Fibroblast of lung (primary cell): ENCODE results near the gene KCNIP4. TPM values are rescaled to one million over a fixed set of nuclear protein-coding genes. Genes with fewer than 3 reads are reported as not detected.

Source experiments
- DNase-seq, 2 donors: peaks; one replicate each; pipeline versions ENCODE4 v3.0.0 to v3.0.0-alpha.2; 2010; ENCODE audit warnings: low read depth in 2 of 2
- H2AFZ ChIP-seq: 2 replicates; pipeline ENCODE4 v1.5.1; 2012; ENCODE audit warnings: low read length, control low read depth, inconsistent platforms
- H3K27ac ChIP-seq: 2 replicates; pipeline ENCODE4 v1.5.1; 2011; ENCODE audit warnings: low read length, control low read depth; ENCODE audit not compliant: insufficient read depth
- H3K27me3 ChIP-seq: 2 replicates; pipeline ENCODE4 v1.5.1; 2011; ENCODE audit warnings: mild to moderate bottlenecking, low read length; ENCODE audit not compliant: control insufficient read depth, insufficient read depth
- H3K36me3 ChIP-seq: 2 replicates; pipeline ENCODE4 v1.5.1; 2011; ENCODE audit warnings: low read length; ENCODE audit not compliant: control insufficient read depth, insufficient read depth
- H3K4me1 ChIP-seq: 2 replicates; pipeline ENCODE4 v1.5.1; 2011; ENCODE audit warnings: low read length; ENCODE audit not compliant: control insufficient read depth, insufficient read depth; ENCODE audit errors: extremely low read depth
- H3K4me2 ChIP-seq: 2 replicates; pipeline ENCODE4 v1.5.1; 2011; ENCODE audit warnings: low read length, control low read depth; ENCODE audit not compliant: insufficient read depth; ENCODE audit errors: extremely low read depth
- H3K4me3 ChIP-seq, 4 experiments: fragments of 200-600 bp in 1 of 4; sonication (generic) in 1 of 4; replicated peaks in 1 of 4; 2 replicates each; pipeline ENCODE4 v1.5.1; 2011 to 2016; ENCODE audit warnings: low read length in 4 of 4, low read depth in 3 of 4, mild to moderate bottlenecking in 3 of 4, control low read depth in 2 of 4, inconsistent platforms in 1 of 4, mixed read lengths in 1 of 4; ENCODE audit not compliant: insufficient read depth in 1 of 4; ENCODE audit errors: control extremely low read depth in 1 of 4
- H3K79me2 ChIP-seq: 2 replicates; pipeline ENCODE4 v1.5.1; 2012; ENCODE audit warnings: mild to moderate bottlenecking, low read length, inconsistent platforms; ENCODE audit not compliant: control insufficient read depth, insufficient read depth
- H3K9ac ChIP-seq: 2 replicates; pipeline ENCODE4 v1.5.1; 2011; ENCODE audit warnings: mild to moderate bottlenecking, low read length, control low read depth; ENCODE audit not compliant: insufficient read depth
- H3K9me3 ChIP-seq: 2 replicates; pipeline ENCODE4 v1.5.1; 2012; ENCODE audit warnings: low read depth, low read length; ENCODE audit not compliant: control insufficient read depth, insufficient read depth
- H4K20me1 ChIP-seq: 2 replicates; pipeline ENCODE4 v1.5.1; 2011; ENCODE audit warnings: low read length; ENCODE audit not compliant: control insufficient read depth, insufficient read depth; ENCODE audit errors: extremely low read depth
- EZH2 ChIP-seq: IDR thresholded peaks from 2 replicates; pipeline ENCODE4 v1.5.1; 2012; ENCODE audit warnings: low read length, control low read depth, mild to moderate bottlenecking; ENCODE audit errors: missing control alignments
- polyA plus RNA-seq, 2 donors: library from polyadenylated mRNA; depleted of rRNA in 1 of 2; stranded (reverse) in 1 of 2; unstranded in 1 of 2; fragments of >200 nt; gene quantifications; 2 replicates each; pipeline ENCODE4 v1.2.1, GENCODE V29; 2011 to 2012; ENCODE audit warnings: missing spikeins in 1 of 2
- total RNA-seq: library from RNA; depleted of rRNA; stranded (reverse); fragments of >200 nt; gene quantifications from 2 replicates; pipeline ENCODE4 v1.2.1, GENCODE V29; 2014
- TF ChIP-seq, protein P1 (sequence below), 2 donors: IDR thresholded peaks in 1 of 2; conservative IDR thresholded peaks in 1 of 2; 1 replicate in 1 of 2; 2 replicates in 1 of 2; pipeline ENCODE4 v1.5.1; 2011 to 2012; ENCODE audit warnings: low read length in 2 of 2, control low read depth in 1 of 2, inconsistent platforms in 1 of 2, low read depth in 1 of 2, mild to moderate bottlenecking in 1 of 2

Gene KCNIP4
- total and polyA plus RNA-seq, 2 donors (not counting 1 experiment from before 2014, with no cell fraction given): not detected

DNA sequence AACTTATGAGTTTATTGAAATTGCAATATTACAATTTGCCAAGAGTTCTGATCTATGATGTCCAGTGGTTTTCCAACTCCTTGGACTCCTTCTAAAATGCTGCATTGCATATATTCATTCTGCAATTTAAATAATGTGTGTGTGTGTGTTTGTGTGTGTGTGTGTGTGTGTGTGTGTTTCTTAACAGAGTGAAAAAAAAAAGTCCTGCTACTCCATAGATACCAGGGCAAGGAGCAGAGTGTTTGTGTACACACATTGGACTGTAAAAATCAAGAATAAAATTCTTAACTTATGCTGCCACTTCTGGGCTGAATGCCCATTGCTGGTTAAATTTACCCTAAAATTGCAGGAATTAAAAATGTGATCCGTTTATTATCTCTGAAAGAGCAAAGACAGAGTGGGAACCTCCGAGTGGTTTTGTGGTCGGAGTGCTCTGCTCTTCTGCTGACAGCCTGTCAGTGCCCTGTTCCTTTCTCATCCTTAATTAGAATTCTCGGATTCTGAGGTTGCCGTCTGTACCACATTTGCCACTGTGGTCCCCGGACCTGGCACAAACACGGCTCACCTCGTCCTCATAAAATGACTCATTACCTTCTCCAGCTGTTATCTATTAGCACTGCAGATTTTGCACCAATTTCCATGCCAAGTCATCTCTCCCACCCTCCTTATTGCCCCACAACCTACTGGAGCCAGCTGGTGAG, 355.5 kb downstream of the KCNIP4 start:
- no peak overlapping the region for H3K27ac ChIP-seq
- H2AFZ ChIP-seq: no peak overlapping the region
- H3K9ac ChIP-seq: no peak overlapping the region
- H3K9me3 ChIP-seq: no peaks in the 10 kb centered on the region
- no peak overlapping the region for H3K4me3 ChIP-seq
- no peaks in the 10 kb centered on the region for H3K79me2 ChIP-seq
- H4K20me1 ChIP-seq: no peaks in the 10 kb centered on the region
- TF ChIP-seq EZH2: no peak
- TF ChIP-seq, protein P1, sequence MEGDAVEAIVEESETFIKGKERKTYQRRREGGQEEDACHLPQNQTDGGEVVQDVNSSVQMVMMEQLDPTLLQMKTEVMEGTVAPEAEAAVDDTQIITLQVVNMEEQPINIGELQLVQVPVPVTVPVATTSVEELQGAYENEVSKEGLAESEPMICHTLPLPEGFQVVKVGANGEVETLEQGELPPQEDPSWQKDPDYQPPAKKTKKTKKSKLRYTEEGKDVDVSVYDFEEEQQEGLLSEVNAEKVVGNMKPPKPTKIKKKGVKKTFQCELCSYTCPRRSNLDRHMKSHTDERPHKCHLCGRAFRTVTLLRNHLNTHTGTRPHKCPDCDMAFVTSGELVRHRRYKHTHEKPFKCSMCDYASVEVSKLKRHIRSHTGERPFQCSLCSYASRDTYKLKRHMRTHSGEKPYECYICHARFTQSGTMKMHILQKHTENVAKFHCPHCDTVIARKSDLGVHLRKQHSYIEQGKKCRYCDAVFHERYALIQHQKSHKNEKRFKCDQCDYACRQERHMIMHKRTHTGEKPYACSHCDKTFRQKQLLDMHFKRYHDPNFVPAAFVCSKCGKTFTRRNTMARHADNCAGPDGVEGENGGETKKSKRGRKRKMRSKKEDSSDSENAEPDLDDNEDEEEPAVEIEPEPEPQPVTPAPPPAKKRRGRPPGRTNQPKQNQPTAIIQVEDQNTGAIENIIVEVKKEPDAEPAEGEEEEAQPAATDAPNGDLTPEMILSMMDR (conservative IDR thresholded peaks at IDR 0.05 in 1 of 2, IDR thresholded peaks at IDR 0.05 in 1 of 2; ENCODE audit: low read depth in 1 of 2, low read length in 2 of 2): no peak
- no peaks in the 10 kb centered on the region for H3K27me3 ChIP-seq
- no peak overlapping the region for H3K4me2 ChIP-seq
- H3K4me1 ChIP-seq: no peaks in the 10 kb centered on the region
- DNase-seq: peak; percentile 1 to 5
- H3K36me3 ChIP-seq: no peaks in the 10 kb centered on the region

DNA sequence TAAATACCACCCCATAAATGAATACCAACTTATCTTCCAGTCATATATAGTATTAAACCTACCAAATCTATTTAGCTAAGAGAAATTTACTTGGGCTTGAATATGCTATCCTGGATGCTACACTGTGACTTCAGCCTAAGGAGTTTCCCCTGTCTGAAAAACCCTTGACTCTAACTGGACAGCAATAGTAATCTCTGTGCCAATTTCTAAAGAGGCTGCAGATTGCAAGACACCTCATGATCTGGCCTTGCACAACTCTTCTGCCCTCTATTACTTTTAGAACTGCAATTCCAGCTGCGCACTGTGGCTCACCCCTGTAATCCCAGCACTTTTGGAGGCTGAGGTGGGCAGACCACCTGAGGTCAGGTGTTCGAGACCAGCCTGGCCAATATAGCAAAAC, 371.5 kb downstream of the KCNIP4 start:
- Histone ChIP-seq H3K4me3 (no peak overlapping the region), H3K4me1 (no peaks in the 10 kb centered on the region), H3K9me3 (no peaks in the 10 kb centered on the region), H3K36me3 (no peaks in the 10 kb centered on the region), H4K20me1 (no peaks in the 10 kb centered on the region), H3K79me2 (no peaks in the 10 kb centered on the region), H3K9ac (no peak overlapping the region), H2AFZ (no peak overlapping the region), H3K4me2 (no peak overlapping the region), H3K27me3 (no peaks in the 10 kb centered on the region), H3K27ac (no peak overlapping the region)
- no peak for DNase-seq
- no peak for TF ChIP-seq EZH2
- TF ChIP-seq, protein P1 (conservative IDR thresholded peaks at IDR 0.05 in 1 of 2, IDR thresholded peaks at IDR 0.05 in 1 of 2; ENCODE audit: low read depth in 1 of 2, low read length in 2 of 2): no peak

DNA sequence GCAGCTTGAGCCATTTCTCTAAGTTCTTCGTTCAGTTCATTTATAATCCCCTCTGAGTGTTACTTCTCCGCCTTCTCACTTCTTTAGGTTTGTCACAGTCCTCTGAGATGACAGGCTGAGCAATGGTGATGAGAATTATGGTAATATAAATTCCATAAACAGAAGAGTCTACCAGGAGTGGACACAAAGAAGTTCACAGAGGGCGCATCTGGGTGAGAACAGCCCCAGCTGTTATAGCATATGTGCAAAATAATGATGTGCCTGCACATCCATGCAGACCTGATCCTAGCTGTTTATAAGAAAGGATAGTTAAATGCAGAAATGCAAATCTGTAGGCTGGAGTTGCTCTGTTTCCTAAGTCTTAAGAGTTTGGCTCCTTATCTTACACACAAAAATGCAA, 377.5 kb downstream of the KCNIP4 start:
- no peaks in the 10 kb centered on the region for H3K79me2 ChIP-seq
- H3K9ac ChIP-seq: no peak overlapping the region
- DNase-seq: no peak
- TF ChIP-seq EZH2: no peak
- TF ChIP-seq, protein P1 (conservative IDR thresholded peaks at IDR 0.05 in 1 of 2, IDR thresholded peaks at IDR 0.05 in 1 of 2; ENCODE audit: low read depth in 1 of 2, low read length in 2 of 2): no peak
- no peaks in the 10 kb centered on the region for H3K4me1 ChIP-seq
- H3K9me3 ChIP-seq: no peaks in the 10 kb centered on the region
- no peaks in the 10 kb centered on the region for H3K27me3 ChIP-seq
- no peaks in the 10 kb centered on the region for H3K36me3 ChIP-seq
- H2AFZ ChIP-seq: no peak overlapping the region
- no peaks in the 10 kb centered on the region for H4K20me1 ChIP-seq
- no peak overlapping the region for H3K4me3 ChIP-seq
- no peak overlapping the region for H3K27ac ChIP-seq
- no peak overlapping the region for H3K4me2 ChIP-seq
